HEK293 (cell line): ENCODE data around the gene ARIH1.

ENCODE experiments used
- BCL11A ChIP-seq: fragments of 450-650 bp; formaldehyde crosslinking; IDR thresholded peaks from 2 replicates; pipeline ENCODE4 v1.5.1; 2016; ENCODE audit warnings: low read depth, missing biosample characterization, missing genetic modification characterization
- HOXC10 ChIP-seq: sonication (generic); formaldehyde crosslinking; IDR thresholded peaks from 2 replicates; pipeline ENCODE4 v1.8.1; 2023; ENCODE audit warnings: mild to moderate bottlenecking, missing genetic modification reagents
- REPIN1 ChIP-seq: fragments of 450-650 bp; formaldehyde crosslinking; IDR thresholded peaks from 2 replicates; pipeline ENCODE4 v1.5.1; 2017; ENCODE audit warnings: missing biosample characterization, missing genetic modification characterization, low read depth
- ZNF324 ChIP-seq: fragments of 450-650 bp; formaldehyde crosslinking; IDR thresholded peaks from 2 replicates; pipeline ENCODE4 v1.5.1; 2016; ENCODE audit warnings: missing biosample characterization, missing genetic modification characterization
- ZNF335 ChIP-seq: fragments of 450-650 bp; formaldehyde crosslinking; conservative IDR thresholded peaks from 2 replicates; pipeline ENCODE4 v1.5.1; 2016; ENCODE audit warnings: missing biosample characterization, missing genetic modification characterization
- ZNF394 ChIP-seq: fragments of 450-650 bp; formaldehyde crosslinking; IDR thresholded peaks from 2 replicates; pipeline ENCODE4 v1.5.1; 2016; ENCODE audit warnings: missing biosample characterization, missing genetic modification characterization, mild to moderate bottlenecking, moderate library complexity, borderline replicate concordance
- ZNF510 ChIP-seq: fragments of 450-650 bp; formaldehyde crosslinking; IDR thresholded peaks from 2 replicates; pipeline ENCODE4 v1.5.1; 2018; ENCODE audit warnings: mild to moderate bottlenecking, missing genetic modification characterization, missing biosample characterization; ENCODE audit not compliant: insufficient replicate concordance
- ZNF544 ChIP-seq: fragments of 450-650 bp; formaldehyde crosslinking; IDR thresholded peaks from 2 replicates; pipeline ENCODE4 v1.5.0; 2017; ENCODE audit warnings: missing biosample characterization, missing genetic modification characterization
- ZNF707 ChIP-seq: fragments of 450-650 bp; formaldehyde crosslinking; IDR thresholded peaks from 2 replicates; pipeline ENCODE4 v1.5.1; 2016; ENCODE audit warnings: missing biosample characterization, missing genetic modification characterization
- TF ChIP-seq, protein P1 (sequence below): fragments of 450-650 bp; formaldehyde crosslinking; IDR thresholded peaks from 2 replicates; pipeline ENCODE4 v1.5.1; 2016; ENCODE audit warnings: missing biosample characterization, missing genetic modification characterization, low read depth
- TF ChIP-seq, protein P2 (sequence below): fragments of 450-650 bp; formaldehyde crosslinking; IDR thresholded peaks from 2 replicates; pipeline ENCODE4 v1.5.1; 2016; ENCODE audit warnings: missing biosample characterization, missing genetic modification characterization
- TF ChIP-seq, protein P3 (sequence below): fragments of 450-650 bp; formaldehyde crosslinking; IDR thresholded peaks from 2 replicates; pipeline ENCODE4 v1.5.1; 2016; ENCODE audit warnings: missing biosample characterization, missing genetic modification characterization
- TF ChIP-seq, protein P4 (sequence below): fragments of 450-650 bp; formaldehyde crosslinking; IDR thresholded peaks from 2 replicates; pipeline ENCODE4 v1.5.1; 2017; ENCODE audit warnings: missing biosample characterization, mild to moderate bottlenecking, missing genetic modification characterization, moderate library complexity
- TF ChIP-seq, protein P5 (sequence below): fragments of 450-650 bp; formaldehyde crosslinking; IDR thresholded peaks from 2 replicates; pipeline ENCODE4 v1.5.1; 2016; ENCODE audit warnings: missing biosample characterization, missing genetic modification characterization

DNA sequence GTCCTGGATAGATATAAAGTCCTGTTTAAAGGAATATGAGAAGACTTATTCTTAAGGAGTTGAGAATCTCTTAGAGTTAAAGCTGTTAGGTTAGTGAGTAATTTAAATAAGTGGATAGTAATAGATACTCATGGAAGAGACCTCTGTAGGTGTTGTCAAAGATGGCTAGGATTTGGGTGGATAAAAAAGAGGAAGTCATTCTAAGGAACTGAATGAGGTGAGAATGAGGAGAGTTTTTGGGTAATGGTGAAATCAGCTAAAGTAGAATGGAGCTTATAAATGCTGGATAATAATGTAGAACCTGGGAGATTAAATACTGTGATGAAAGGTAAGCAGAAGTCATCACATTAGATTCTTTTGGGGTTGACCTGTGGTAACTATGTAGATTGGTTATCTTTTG lies 8.1 kb downstream of the ARIH1 start:
- TF ChIP-seq, protein P1, sequence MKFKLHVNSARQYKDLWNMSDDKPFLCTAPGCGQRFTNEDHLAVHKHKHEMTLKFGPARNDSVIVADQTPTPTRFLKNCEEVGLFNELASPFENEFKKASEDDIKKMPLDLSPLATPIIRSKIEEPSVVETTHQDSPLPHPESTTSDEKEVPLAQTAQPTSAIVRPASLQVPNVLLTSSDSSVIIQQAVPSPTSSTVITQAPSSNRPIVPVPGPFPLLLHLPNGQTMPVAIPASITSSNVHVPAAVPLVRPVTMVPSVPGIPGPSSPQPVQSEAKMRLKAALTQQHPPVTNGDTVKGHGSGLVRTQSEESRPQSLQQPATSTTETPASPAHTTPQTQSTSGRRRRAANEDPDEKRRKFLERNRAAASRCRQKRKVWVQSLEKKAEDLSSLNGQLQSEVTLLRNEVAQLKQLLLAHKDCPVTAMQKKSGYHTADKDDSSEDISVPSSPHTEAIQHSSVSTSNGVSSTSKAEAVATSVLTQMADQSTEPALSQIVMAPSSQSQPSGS (tag by site-specific recombination) = no peak
- TF ChIP-seq ZNF707 (tag by site-specific recombination) (no peak), BCL11A (no peak), REPIN1 (tag by site-specific recombination) (no peak), ZNF544 (tag by site-specific recombination) (no peak), ZNF335 (tag by site-specific recombination) (no peak), ZNF324 (no peak), ZNF510 (tag by site-specific recombination) (no peak), ZNF394 (tag by site-specific recombination) (no peak), HOXC10 (CRISPR knock-in tag) (no peak)
- TF ChIP-seq, protein P2, sequence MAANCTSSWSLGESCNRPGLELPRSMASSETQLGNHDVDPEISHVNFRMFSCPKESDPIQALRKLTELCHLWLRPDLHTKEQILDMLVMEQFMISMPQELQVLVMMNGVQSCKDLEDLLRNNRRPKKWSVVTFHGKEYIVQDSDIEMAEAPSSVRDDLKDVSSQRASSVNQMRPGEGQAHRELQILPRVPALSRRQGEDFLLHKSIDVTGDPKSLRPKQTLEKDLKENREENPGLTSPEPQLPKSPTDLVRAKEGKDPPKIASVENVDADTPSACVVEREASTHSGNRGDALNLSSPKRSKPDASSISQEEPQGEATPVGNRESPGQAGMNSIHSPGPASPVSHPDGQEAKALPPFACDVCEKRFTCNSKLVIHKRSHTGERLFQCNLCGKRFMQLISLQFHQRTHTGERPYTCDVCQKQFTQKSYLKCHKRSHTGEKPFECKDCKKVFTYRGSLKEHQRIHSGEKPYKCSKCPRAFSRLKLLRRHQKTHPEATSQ (tag by site-specific recombination) = no peak
- TF ChIP-seq, protein P3, sequence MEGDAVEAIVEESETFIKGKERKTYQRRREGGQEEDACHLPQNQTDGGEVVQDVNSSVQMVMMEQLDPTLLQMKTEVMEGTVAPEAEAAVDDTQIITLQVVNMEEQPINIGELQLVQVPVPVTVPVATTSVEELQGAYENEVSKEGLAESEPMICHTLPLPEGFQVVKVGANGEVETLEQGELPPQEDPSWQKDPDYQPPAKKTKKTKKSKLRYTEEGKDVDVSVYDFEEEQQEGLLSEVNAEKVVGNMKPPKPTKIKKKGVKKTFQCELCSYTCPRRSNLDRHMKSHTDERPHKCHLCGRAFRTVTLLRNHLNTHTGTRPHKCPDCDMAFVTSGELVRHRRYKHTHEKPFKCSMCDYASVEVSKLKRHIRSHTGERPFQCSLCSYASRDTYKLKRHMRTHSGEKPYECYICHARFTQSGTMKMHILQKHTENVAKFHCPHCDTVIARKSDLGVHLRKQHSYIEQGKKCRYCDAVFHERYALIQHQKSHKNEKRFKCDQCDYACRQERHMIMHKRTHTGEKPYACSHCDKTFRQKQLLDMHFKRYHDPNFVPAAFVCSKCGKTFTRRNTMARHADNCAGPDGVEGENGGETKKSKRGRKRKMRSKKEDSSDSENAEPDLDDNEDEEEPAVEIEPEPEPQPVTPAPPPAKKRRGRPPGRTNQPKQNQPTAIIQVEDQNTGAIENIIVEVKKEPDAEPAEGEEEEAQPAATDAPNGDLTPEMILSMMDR (tag by site-specific recombination) = no peak
- TF ChIP-seq, protein P4, sequence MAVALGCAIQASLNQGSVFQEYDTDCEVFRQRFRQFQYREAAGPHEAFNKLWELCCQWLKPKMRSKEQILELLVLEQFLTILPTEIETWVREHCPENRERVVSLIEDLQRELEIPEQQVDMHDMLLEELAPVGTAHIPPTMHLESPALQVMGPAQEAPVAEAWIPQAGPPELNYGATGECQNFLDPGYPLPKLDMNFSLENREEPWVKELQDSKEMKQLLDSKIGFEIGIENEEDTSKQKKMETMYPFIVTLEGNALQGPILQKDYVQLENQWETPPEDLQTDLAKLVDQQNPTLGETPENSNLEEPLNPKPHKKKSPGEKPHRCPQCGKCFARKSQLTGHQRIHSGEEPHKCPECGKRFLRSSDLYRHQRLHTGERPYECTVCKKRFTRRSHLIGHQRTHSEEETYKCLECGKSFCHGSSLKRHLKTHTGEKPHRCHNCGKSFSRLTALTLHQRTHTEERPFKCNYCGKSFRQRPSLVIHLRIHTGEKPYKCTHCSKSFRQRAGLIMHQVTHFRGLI = no peak
- TF ChIP-seq, protein P5, sequence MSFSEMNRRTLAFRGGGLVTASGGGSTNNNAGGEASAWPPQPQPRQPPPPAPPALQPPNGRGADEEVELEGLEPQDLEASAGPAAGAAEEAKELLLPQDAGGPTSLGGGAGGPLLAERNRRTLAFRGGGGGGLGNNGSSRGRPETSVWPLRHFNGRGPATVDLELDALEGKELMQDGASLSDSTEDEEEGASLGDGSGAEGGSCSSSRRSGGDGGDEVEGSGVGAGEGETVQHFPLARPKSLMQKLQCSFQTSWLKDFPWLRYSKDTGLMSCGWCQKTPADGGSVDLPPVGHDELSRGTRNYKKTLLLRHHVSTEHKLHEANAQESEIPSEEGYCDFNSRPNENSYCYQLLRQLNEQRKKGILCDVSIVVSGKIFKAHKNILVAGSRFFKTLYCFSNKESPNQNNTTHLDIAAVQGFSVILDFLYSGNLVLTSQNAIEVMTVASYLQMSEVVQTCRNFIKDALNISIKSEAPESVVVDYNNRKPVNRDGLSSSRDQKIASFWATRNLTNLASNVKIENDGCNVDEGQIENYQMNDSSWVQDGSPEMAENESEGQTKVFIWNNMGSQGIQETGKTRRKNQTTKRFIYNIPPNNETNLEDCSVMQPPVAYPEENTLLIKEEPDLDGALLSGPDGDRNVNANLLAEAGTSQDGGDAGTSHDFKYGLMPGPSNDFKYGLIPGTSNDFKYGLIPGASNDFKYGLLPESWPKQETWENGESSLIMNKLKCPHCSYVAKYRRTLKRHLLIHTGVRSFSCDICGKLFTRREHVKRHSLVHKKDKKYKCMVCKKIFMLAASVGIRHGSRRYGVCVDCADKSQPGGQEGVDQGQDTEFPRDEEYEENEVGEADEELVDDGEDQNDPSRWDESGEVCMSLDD (tag by site-specific recombination) = no peak
